Activated T-cell treated with anti-CD3 and anti-CD28 coated beads, Interleukin-2, amount 50 U/mL, for 1 hour (primary cell): Measurements from ENCODE around the gene CCHCR1.

Experiments used
- DNase-seq: peaks from one replicate; pipeline ENCODE4 v3.0.0-alpha.2; 2020

The CCHCR1 gene

DNA sequence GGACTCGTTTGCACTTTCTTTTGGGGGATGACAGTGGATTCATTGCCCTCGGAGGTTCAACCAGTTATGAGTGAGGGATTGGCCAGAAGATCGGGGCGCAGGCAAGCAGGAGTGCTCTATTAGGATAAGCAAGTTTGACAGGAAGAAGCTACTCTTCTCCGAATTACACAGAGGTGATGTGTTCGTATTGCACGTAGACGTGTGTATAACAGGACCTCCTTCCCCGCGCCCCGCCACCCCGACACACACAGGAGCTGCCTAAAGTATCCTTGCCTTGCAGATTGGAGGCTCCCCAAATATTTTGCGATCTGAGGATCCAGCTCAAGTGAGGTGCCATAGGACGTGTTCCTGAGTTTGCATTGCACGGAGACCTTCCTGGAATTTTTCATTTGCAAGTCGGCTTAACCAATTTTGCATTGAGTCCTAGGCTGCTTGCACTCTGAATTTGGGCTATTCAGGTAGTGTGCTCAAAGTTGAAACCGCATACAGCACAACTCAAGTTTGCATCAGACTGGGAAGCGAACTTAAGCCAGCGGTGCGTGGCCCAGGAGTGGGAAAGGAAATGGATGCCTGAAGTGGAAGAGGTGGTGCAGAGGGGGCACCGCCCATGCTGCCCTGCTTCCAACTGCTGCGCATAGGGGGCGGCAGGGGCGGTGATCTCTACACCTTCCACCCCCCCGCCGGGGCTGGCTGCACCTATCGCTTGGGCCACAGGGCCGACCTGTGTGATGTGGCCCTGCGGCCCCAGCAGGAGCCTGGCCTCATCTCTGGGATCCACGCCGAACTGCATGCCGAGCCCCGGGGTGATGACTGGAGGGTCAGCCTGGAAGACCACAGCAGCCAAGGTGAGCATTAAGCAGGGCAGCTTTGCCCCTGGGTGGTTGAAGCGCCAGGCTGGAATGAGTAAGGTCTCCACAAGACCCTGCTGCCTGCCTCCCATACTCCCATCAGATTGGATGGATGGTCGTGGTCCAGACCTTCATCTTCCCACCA is 1.6 kb upstream of the CCHCR1 start:
- DNase-seq = peak; percentile 29

DNA sequence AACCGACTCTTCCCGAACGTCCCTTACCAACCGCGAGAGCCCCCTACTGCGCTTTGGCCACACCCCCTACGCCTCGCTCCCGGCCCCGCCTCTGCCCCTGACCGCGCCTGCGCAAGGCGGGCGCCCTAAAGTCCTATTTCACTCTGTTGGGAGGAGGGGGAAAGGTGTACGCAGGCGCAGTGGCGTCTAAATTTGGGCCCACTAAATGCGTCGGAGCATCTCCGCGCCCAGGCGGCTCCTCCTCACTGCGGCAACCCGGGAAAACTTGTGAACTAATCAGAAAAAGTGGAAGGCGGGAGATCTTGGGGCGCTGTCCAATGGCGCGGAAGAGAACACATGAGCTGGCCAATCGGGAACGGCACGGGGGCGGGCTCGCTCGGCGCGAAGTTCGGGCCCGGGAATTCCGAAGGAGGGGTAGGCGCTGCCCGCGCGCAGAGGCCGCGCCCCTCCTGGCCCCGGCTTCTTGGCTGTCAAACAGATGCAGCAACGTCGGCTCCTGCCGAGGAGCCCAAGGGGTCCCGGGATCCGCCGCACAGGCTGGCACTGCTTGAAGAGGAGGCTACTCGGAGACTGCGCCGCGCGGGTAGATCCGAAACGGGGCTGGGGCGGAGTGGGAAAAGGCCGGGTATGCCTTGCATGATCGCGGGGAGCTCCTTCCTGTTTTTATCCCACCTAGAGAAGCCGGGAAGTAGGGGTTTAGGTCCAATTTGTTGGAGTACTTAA is 699 bp upstream of the CCHCR1 start, which contains the start of gene TCF19:
Gene TCF19, plus strand, starts transcription at position 450 of the 723 bp plus-strand sequence. CDS start 881 bp downstream, outside the sequence.
- DNase-seq = peak; percentile 99

DNA sequence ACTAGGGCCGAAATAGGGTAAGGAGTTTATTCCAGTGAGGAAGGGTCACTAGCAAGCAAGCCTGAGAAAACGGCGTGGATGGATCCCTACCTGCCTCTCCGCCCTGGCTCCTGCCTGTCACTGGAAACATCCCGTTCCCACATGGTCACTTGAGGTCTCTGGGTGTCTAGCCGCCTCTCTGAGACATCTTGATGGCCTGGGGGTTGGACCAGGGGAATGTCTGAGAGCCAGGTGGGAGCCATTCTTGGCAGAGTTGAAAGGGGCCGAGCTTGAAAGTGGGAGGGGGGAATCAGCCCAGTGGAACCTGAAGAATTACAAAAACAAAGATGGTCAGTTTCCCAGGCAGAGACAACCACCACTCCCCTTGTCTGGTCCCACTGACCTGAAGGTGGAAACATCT is 961 bp downstream of the CCHCR1 start:
- no peak for DNase-seq

DNA sequence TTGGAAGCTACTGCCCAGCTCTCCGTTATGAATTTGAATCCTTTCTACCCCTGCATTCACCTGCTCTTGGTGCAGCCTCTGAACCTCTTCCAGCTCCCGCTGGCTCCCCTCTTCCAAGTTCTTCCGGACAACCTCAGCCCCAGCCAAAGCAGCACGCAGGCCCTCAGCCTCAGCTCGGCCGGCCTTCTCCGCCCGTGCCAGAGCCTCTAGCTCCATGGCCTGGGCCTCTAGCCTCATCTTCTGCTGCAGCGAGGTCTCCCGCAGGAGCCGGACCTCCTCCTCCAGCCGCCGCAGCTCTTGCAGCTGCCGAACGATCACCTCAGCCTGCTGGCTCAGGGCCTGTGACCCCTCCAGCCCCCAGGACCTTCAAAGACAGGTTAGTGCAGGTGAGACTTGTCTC is 3.2 kb downstream of the CCHCR1 start:
- no peak for DNase-seq

DNA sequence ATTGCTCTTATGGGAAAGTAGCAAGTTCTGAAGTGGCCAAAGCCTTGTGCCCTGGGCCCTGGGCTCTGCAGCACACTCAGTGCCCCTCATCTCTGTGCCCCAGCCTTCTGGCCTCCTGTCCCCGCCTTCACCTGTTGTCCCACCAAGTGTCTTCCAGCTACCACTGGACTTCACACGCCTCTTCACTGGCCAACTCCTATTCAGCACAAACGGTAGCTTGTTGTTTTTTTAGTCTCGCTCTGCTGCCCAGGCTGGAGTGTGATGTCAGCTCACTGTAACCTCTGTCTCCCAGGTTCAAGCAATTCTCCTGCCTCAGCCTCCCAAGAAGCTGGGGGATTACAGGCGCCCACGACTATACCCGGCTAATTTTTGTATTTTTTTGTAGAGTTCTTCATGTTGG is 4.8 kb downstream of the CCHCR1 start:
- DNase-seq = no peak

DNA sequence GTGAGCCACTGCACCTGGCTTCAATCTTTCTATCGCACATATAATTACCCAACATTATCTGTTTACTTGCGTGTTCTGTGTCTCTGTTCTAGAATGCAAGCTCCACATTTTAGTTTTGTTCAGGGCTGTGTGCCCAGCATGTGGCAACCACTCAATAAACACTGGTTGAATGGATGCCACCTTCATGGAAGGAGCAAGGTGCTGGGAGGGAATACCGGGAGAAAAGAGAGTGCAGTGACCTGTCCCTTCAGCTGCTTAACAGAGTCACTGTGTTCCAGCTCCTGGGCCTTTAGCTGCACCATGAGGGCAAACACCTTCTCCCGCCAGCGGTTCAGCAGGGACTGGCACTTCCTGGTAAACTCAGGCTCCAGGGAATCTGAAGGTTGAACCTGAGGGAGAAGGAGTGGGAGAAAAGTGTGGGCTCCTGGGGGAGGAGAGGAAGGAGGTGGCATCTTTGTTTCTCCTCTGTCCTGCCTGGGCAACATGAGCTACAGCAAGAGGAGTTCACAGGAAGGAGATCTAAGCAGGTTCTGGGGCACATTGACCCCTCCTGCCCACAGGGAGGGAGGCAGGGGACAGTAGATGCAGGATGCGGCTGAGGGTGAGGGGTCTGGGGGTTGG is 7.7 kb downstream of the CCHCR1 start:
- no peak for DNase-seq

DNA sequence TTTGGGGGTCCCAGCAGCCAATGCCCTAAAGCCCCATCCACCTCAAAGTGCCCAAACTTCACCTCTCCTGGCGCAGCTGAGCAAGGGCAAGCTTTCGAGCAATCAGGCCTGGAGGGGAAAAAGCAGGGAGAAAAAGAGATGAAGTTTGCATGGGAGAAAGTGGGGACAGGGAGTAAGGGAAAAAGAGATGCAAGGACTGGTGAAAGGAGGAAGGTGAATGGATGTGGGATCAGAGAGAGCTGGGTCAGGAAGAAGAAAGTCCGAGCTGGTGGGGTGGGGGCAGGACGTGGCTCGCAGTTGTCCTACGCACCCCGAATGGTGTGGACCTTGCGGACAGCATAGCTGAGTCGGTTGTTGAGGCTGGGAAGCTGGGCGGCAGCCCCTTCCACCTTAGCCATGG is 12.2 kb downstream of the CCHCR1 start:
- DNase-seq = no peak

DNA sequence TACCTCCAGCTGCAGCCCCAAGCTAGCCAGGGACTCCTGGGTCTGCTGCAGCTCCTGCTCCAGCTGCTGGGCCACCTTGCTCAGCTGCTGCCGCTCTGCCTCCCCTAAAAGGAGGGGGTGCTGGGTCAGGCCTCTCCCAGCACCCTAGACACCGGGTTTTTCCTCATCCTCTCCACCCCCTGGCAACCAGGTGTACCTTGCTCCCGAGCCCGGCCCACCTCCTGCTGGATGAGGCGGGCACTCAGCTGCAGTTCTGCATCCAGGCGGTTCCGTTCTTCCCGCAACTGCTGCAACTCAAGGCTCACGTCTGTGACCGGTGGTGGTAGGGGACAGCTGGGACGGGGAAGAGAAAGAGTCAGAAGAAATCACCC is 12.6 kb downstream of the CCHCR1 start:
- DNase-seq = no peak

DNA sequence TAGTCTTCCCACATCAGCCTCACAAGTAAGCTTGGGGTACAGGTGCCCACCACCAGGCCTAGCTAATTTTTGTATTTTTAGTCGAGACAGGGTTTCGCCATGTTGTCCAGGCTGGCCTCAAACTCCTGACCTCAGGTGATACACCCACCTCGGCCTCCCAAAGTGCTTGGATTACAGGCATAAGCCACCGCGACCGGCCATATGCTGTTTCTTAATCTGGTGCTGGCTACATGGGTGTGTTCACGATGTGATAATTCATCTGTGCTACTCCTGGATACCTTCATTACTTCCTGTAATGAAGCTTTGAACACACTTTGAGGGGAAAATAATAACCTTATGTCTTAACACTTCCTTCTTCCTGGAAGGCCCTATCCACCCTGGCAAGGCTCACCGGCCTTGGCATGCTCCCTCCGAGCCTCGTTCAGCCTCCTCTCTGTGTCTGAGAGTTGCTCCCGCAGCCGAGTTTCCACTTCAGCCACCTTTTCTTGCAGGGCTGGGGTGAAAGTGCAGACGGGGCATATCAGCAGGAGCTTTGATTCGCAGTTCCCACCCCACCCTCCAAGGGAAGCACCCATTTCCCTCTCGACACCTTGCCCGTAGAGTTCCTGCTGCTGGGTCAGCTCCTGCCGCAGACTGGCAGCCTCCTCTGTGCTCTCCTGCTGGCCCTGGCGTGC is 13.2 kb downstream of the CCHCR1 start:
- DNase-seq = no peak

DNA sequence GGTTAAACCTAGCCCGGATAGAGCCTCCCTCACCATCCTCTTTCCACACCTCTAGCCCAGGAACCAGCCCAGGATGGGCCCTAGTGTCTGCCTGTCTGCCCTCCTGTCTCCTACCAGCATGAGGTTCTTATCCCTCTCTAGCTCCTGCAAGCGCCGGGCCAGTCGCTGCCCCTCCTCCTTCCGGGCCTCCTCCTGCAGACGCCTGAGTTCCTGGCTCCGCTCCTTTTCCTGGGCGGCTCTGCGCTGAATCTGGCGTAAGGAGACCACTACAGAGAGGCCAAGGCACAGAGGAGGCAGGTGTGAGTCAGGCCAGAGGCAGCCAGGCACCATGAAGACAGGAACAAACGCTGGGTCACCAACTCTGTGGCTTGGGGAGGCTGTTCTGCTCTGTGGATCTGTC is 14.5 kb downstream of the CCHCR1 start:
- DNase-seq = no peak

DNA sequence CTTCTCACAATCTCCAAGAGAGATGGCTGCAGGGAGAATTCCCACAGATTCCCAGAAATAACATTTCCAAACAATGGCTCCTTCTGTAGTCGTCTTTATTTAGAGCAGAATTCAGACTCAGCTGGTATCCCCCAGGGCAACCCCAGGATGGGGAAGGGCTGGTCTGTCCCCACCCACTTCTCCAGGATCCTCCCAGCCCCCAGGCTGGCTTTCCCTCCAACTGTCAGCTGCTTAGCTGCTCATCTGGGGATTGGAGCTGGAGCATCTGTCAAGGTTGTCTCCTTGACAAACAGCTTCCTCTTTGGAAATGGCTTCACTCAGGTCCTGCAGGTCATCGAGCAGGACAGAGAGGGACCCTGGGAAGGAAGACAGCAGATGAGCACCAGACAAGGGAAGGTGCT is 15.2 kb downstream of the CCHCR1 start:
- DNase-seq = no peak

DNA sequence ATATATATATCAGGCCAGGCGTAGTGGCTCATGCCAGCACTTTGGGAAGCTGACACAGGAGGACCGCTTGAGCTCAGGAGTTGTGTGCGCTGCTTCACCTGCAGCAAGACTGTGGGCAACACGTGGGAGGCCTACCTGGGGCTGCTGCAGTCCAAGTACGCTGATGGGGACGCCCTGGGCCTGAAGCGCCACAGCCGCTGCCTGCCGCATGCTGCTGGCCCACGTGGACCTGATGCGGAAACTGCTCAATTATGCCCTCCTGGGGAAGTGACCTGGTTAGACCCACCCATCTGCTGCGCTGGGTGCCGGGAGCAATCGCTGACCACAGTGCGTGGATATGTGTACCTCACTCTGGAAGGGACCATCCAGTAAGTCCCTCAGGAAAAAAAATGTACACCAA is 17.0 kb downstream of the CCHCR1 start:
- no peak for DNase-seq

DNA sequence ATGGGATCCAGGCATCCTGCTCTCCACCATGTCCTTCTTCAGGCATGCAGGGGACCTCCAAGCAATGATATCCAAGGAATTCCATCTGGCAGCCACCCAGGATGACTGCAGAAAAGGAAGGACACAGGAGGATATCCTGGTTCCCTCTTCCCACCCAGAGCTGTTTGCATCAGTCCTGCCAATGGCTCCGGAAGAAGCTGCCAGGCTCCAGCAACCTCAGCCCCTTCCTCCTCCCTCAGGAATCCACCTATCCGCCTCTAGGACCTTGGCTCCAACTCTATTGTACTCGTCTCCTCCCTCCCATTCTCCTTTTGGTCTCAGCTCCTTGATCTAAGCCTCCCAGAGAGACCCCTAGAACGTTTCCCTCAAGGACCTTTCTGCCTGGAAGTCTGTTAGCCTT is 18.0 kb downstream of the CCHCR1 start:
- no peak for DNase-seq

DNA sequence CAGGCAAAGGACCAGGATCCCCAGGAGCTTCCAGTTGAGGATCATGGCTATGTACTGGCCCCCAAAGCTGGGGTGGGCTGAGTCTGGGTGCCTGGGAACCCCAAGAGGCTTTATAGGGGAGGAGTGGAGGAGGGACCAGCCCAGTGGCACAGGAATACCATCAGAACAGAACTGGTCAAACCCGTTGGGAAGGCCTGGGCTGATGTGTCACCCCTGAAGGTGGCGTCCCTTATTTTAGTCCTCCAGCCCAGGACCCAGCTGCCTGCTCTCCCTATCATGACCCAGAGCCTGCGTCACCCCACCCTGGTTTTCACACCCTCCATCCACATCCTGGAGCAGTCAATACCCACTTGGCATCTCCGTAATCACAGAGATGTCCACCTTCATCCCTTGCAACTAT is 18.6 kb downstream of the CCHCR1 start, which contains the start of gene PSORS1C2:
Gene PSORS1C2, minus strand, starts transcription at position 85 of the 400 bp plus-strand sequence. Its CDS starts 40 bp downstream, at position 45.
- DNase-seq = no peak

DNA sequence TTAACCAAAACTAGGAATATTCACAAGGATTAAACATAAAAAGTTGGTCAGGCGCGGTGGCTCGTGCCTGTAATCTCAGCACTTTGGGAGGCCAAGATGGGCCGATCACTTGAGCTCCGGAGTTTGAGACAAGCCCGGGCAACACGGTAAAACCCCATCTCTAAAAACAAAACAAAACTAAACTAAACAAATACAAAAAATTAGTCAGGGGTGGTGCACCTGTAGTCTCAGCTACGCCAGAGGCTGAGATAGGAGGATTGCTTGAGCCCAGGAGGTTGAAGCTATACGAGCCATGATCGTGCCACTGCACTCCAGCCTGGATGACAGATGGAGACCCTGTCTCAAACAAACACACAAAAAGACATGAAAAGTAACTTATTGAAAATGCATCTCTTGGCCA is 21.9 kb downstream of the CCHCR1 start:
- DNase-seq = no peak

DNA sequence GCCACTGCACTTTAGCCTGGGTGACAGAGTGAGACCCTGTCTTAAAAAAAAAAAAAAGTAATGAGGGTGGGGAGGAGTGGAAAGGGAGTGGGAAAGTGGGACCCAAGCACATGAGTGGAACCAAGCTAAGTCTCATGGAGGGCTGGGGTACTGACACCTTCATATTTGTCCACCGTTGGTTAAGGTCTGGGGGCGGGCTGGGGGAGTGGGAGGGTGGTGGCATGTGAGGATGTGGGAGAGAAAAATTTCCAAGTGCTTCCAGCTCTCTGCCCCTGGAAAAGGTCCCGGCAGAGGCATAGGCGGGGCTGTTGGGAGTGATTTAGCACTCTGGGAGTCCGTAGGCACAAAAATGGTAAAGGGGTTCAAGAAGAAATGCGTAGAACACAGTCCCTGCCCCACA is 24.8 kb downstream of the CCHCR1 start:
- no peak for DNase-seq

DNA sequence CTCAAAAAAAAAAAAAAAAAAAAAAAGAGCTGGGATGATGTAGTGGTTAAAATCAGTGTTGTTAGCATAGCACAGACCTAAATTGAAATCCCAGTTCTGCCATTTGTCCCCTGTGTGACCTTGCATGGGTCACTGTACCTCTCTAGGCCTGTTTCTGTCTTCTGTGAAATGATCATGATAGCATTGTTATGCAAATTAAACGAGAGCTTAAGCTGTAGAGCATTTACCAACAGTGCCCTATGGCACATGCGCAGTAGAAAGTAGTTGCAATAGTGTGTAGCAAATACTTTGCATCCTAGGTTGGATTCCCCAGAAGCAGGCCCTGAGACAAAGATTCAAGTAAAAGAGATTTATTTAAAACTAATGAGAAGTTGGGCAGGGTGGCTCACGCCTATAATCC is 26.0 kb downstream of the CCHCR1 start:
- DNase-seq = no peak

DNA sequence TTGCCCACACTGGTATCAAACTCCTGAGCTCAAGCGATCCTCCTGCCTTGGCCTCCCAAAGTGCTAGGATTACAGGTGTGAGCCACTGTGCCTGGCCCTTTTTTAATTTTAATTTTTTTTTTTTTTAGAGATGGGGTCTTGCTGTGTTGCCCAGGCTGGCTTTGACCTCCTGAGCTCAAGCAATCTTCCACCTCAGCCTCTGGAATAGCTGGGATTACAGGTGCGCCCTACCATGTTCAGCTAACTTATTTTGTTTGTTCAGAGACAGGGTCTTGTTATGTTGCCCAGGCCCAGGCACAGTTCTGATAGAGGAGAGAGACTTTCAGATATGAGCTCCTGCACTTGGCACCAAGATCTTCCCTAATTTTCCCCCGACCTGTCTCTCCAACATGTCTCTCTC is 26.9 kb downstream of the CCHCR1 start:
- DNase-seq = no peak

DNA sequence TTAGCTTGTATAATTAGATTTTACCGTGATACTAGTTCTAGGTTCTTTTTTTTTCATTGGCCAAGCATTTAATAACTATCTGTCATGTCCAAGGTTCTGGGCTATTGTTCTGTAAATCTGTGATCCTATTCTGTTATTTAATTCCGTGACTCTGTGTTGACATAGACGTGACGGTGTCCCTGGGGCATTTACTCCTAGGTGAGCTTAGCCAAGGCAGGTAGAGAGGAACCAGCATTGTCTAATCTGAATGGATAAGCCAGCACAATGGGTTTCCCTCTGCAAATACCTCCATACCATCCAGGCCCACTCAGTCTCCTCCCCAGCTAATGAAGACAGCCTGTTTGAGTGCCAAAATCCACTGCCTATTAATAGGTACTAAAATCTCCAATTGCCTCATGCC is 28.5 kb downstream of the CCHCR1 start:
- no peak for DNase-seq

DNA sequence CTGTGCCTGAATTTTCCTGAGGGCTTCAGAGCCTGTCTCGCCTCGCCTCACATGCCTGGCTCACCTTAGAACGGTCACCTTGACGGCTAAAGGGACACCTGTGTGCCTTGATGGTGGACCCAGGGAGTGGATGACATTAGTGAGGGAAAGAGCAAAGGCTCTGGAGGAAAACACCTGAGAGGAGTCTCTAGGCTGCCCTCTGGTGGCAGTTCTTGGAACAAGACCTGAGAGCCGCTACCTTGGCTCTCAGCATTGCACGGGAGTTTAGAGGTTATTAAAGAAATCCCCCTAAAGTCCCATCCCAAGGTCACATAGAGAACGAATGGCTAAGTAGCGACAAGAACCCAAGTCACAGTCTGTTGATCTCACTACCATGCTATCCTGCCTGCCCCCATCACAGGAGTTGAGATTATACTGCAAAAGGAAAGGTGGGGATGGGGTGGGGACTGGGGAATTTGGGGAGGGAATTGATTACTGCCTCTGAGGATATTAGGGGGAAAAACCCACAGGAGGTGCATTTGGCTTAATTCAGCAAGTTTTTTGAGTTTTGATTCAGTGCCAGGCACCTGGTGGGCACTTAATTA is 29.4 kb downstream of the CCHCR1 start:
- DNase-seq = peak; percentile 78

DNA sequence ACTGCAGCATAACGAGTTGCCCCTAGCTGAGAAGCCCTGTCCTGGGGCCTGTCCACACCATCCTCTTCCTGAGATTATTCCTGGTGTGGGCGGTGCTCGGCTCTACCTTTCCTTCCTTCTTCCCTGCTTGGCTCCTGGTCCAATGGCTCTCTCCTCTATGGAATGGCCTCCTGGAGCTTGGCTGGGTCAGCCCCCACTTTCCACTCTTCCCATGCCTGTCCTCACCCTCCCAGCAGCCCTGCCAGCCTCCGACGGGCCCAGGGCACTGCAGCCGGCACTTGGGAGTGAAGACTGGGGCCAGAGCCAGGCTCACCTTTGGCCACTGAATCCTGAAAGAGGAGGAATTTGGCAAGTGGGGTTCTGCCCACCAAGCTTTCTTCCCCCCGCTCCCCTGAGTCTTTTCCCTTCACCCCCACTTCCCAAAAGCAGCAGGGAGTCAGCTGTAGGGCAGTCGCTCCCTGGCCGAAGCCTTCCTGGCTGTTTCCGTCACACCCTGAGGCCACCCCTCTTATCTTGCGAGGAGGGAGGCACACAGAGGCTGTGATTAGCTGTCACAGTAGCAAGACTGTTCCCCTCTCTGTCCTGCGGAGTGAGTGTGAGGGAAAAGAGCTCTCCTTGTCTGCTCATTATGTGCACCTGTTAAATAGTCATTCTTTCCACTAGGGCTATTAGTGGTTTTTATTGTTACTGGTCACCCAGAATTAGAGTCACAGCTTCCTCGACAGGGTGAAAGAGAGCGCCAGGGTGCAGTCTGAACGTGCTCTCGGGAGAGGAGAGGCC is 31.0 kb downstream of the CCHCR1 start:
- DNase-seq = no peak
